Mucosa of stomach (tissue), 1 donor: ENCODE results near the gene INSYN2A.

Source experiments
- H3K27me3 ChIP-seq: one replicate; pipeline ENCODE4 v1.7.0; 2013; ENCODE audit warnings: mild to moderate bottlenecking, low read length; ENCODE audit not compliant: control insufficient read depth, insufficient read depth
- H3K36me3 ChIP-seq: one replicate; pipeline ENCODE4 v1.7.0; 2013; ENCODE audit warnings: low read length; ENCODE audit not compliant: control insufficient read depth, insufficient read depth
- H3K4me1 ChIP-seq: one replicate; pipeline ENCODE4 v1.7.0; 2013; ENCODE audit warnings: mild to moderate bottlenecking, low read length; ENCODE audit not compliant: control insufficient read depth, insufficient read depth
- H3K4me3 ChIP-seq: one replicate; pipeline ENCODE4 v1.7.0; 2013; ENCODE audit warnings: low read length
- H3K9ac ChIP-seq: one replicate; pipeline ENCODE4 v1.7.0; 2013; ENCODE audit warnings: mild to moderate bottlenecking, low read length, moderate library complexity
- H3K9me3 ChIP-seq: one replicate; pipeline ENCODE4 v1.7.0; 2013; ENCODE audit warnings: mild to moderate bottlenecking, low read length, moderate library complexity; ENCODE audit not compliant: control insufficient read depth
- donor health status: Pancreatic carcinoma.

Gene INSYN2A

DNA sequence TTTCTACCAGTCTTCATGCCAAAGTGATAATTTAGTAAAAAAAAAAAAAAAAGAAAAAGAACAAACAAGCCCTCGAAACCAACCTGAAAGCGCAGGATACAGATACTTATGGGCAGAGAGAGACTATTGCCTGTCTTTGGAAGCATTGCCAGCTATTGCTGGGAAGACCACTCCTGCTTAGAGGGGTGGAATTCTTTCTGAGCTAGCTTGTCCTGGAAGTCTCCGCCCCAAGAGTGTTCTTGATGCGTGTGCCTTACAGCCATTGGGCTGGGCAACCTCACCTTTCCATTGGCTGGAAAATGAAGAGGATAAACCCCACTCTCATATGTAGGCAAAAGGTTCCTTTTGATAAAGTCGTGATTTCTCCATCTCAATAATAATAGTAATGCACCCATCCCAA lies 19.9 kb upstream of the INSYN2A start:
- Histone ChIP-seq H3K4me3 (no peak overlapping the region), H3K27me3 (no peaks in the 10 kb centered on the region), H3K9me3 (no peaks in the 10 kb centered on the region), H3K36me3 (no peaks in the 10 kb centered on the region), H3K4me1 (no peaks in the 10 kb centered on the region), H3K9ac (no peak overlapping the region)

DNA sequence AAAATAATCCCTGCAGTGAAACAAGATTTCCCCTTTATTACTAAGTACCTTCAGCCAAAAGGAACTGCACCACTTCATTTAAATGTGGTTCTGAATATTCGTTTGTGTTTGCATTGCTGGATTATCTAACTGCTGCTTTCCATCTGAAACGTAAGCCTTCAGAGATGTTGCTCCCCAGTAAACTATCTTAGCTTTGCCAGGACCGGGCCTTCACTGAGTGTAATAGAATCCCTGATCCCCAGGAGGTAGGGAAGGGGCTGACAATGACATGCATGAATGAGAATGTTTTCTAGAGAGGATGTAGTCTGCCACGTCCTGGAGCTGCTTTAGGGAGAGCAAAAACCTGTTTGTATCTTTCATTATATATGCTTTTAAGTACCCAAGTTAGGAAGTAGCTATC lies 19.5 kb upstream of the INSYN2A start:
- no peaks in the 10 kb centered on the region for H3K27me3 ChIP-seq
- H3K9ac ChIP-seq, result no peak overlapping the region
- no peaks in the 10 kb centered on the region for H3K4me1 ChIP-seq
- no peaks in the 10 kb centered on the region for H3K9me3 ChIP-seq
- H3K4me3 ChIP-seq, result no peak overlapping the region
- no peaks in the 10 kb centered on the region for H3K36me3 ChIP-seq

DNA sequence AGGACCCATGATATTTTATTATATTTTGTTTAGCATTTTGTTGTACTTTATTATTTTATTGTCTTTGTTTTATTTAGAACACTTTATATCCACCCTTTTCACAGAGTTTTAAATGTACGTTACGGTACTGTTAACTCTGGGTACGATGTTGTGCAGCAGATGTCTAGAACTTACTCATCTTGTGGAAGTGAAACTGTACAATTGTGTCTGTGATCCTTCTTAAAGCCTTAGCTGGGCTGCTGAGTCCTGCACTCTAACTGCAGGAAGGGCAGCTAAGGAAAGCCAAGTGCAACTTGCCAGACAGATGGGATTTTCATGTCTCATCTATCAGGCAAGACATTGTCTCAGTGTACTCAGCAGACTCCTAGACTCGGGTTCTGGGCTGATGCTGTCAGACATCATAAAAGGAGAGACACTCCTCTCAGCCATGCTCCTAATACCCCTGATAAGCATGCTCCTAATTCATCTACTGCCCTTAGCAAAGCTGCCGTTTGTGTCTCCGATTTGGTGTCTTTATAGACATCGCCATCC lies 14.6 kb upstream of the INSYN2A start:
- H3K36me3 ChIP-seq, result no peaks in the 10 kb centered on the region
- H3K9me3 ChIP-seq, result no peaks in the 10 kb centered on the region
- H3K4me1 ChIP-seq, result no peaks in the 10 kb centered on the region
- H3K4me3 ChIP-seq, result no peak overlapping the region
- no peaks in the 10 kb centered on the region for H3K27me3 ChIP-seq
- H3K9ac ChIP-seq, result no peak overlapping the region

DNA sequence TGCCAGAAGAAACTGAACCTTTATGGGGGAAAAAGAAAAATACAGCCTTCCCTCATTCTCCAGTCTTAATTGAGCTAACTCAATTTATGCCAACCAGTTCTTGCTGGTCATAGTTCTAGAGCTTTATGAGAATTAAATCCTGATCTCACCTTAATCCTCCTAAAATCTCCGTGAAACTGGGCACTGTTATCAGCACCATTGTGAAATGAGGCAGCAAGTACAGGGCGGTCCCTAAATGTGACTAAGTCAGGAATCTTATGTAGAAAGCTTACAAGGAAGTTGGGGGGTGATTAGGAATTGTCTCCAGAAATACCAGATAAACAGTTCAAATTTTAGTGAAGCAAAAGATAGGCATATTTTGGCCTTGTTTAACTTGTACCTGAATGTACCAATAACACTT lies 10.7 kb upstream of the INSYN2A start:
- no peaks in the 10 kb centered on the region for H3K36me3 ChIP-seq
- H3K9ac ChIP-seq, result no peak overlapping the region
- no peaks in the 10 kb centered on the region for H3K4me1 ChIP-seq
- no peaks in the 10 kb centered on the region for H3K9me3 ChIP-seq
- no peak overlapping the region for H3K4me3 ChIP-seq
- H3K27me3 ChIP-seq, result no peaks in the 10 kb centered on the region

DNA sequence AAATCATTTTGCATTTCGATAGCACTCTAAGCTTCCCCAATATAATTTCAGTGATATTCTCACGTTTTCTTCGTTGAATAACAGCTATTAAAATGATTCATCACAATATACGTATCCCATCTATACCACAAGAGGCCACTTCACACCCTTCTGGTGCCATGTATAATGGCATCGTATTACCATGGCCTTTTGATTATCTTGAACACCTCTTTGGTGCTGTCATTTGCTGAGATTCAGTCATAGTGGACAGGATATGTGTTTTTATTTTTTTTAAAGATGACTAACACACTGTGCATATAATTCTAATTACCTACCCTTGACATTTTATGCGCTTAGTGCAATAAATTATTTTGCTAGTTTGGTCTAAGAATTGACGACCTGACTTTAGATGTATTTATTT lies 6.7 kb upstream of the INSYN2A start:
- no peaks in the 10 kb centered on the region for H3K36me3 ChIP-seq
- no peaks in the 10 kb centered on the region for H3K9me3 ChIP-seq

DNA sequence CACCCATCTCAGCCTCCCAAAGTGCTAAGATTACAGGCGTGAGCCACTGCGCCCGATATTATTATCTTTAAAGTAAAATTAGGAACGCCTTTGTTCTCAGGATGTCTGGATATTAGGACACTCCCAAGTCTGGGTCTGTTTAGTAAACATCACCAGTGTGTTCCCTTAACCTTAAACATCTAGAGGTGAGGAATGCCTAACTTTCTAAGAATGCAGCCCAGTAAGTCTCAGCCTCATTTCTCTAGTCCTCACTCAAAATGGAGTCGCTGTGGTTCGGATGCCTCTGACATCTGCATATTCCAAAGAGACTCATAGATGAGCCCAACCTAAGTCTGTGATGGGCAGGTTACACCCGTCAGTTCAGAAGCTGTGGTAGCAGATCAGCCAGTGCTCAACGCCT lies 4.3 kb upstream of the INSYN2A start:
- no peak overlapping the region for H3K4me3 ChIP-seq
- H3K9ac ChIP-seq, result no peak overlapping the region
- no peaks in the 10 kb centered on the region for H3K9me3 ChIP-seq
- no peaks in the 10 kb centered on the region for H3K4me1 ChIP-seq
- no peaks in the 10 kb centered on the region for H3K36me3 ChIP-seq
- peaks cover 3% of the 10 kb centered on the region for H3K27me3 ChIP-seq

More for the DNA sequence above, 6.7 kb upstream of the INSYN2A start:
- no peak overlapping the region for H3K9ac ChIP-seq
- H3K4me3 ChIP-seq, result no peak overlapping the region
- no peaks in the 10 kb centered on the region for H3K4me1 ChIP-seq
- no peaks in the 10 kb centered on the region for H3K27me3 ChIP-seq

DNA sequence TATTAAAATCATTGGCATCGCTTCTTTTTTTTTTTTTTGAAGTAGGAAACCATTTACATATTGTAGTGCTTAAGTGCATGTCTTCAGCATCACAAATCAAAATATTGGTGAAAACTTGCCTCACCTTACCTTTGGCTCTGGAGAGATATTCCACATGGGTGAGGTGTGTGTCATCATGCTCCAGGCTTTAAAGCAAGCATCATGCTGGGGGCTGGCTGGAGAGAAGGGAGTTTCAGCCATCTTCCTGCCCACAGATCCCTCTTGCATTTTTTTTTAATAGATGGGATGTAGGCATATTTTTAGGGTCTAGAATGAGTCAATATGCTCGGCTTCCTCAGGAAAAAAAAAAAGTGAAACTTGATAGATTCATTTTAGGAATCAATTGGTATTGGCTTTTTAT lies 2.3 kb upstream of the INSYN2A start:
- Histone ChIP-seq H3K4me3 (no peak overlapping the region), H3K27me3 (peaks cover 16% of the 10 kb centered on the region), H3K9ac (no peak overlapping the region), H3K36me3 (no peaks in the 10 kb centered on the region), H3K9me3 (no peaks in the 10 kb centered on the region), H3K4me1 (no peaks in the 10 kb centered on the region)

DNA sequence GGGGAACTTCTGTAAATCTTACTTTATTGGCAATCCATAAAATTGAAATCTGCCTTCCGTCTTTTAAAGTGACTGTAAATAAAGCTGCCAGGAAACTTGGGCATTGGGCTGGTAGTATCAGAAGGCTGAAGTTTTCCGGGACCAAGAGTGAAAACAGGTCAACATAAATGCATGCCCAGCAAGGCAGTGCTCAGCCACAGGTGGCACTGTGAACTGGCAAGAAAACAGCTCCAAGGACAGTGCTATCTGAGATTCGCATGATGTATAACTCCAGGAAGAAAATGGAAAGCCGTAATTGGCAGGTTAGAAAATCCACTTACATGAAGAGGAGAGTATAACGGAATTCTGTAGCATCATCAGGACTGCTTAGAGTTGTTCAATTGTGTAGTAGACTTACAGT lies 1.9 kb upstream of the INSYN2A start:
- H3K4me3 ChIP-seq, result no peak overlapping the region
- H3K9ac ChIP-seq, result no peak overlapping the region
- H3K36me3 ChIP-seq, result no peaks in the 10 kb centered on the region
- H3K27me3 ChIP-seq, result peaks cover 16% of the 10 kb centered on the region
- no peaks in the 10 kb centered on the region for H3K4me1 ChIP-seq
- no peaks in the 10 kb centered on the region for H3K9me3 ChIP-seq

DNA sequence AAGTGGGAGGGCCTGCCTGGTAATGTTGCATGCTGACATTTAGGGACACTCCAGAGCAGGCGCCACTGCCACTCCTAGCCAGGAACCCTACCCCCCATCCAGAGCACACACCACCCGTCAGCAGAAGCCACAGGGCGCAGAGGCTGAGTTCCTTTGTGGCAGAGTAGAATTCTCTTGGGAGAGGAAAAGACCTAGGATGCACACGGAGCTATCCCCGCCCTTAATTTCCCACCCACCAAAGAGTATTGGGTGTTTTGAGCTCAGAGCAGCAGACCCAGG lies 702 bp upstream of the INSYN2A start:
- Histone ChIP-seq H3K27me3 (peaks cover 16% of the 10 kb centered on the region), H3K9me3 (no peaks in the 10 kb centered on the region), H3K9ac (no peak overlapping the region), H3K4me1 (no peaks in the 10 kb centered on the region), H3K4me3 (no peak overlapping the region), H3K36me3 (no peaks in the 10 kb centered on the region)

DNA sequence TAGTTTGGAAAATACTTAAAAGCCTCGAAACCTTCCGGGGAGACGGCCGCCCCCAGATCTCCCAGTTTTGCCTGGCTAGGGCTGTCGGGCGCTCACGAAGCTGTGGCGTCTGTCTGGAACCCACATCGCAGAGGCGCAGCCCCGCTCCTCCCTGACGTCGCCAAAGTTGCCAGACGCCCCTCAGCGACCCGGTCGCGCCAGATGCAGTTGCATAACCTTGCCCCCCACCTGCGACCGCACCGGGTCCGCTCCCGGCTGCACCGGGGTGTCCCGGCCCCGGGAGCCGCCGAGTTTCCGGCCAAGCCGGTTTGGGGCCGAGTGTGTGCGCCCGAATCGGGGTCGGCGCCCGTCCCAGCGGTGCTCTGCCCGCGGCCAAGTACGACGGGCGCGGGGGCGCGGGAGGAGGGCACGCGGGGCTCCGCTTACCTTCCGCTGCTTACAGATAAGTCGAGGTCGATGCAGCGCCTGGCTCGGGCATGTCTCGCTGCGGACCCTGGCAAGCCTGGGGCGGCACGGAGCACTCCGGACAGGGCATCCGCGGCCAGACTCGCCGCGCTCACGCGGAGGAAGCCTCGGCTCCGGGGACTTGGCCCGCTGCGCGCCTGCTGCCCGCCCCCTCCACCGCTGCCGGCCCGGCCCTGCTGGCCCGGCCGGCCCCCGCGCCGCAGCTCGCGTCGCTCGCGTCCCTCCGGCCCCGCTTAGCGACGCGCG lies 665 bp downstream of the INSYN2A start:
- H3K36me3 ChIP-seq, result no peaks in the 10 kb centered on the region
- no peak overlapping the region for H3K9ac ChIP-seq
- no peaks in the 10 kb centered on the region for H3K4me1 ChIP-seq
- peaks cover 16% of the 10 kb centered on the region for H3K27me3 ChIP-seq
- H3K9me3 ChIP-seq, result no peaks in the 10 kb centered on the region
- no peak overlapping the region for H3K4me3 ChIP-seq

DNA sequence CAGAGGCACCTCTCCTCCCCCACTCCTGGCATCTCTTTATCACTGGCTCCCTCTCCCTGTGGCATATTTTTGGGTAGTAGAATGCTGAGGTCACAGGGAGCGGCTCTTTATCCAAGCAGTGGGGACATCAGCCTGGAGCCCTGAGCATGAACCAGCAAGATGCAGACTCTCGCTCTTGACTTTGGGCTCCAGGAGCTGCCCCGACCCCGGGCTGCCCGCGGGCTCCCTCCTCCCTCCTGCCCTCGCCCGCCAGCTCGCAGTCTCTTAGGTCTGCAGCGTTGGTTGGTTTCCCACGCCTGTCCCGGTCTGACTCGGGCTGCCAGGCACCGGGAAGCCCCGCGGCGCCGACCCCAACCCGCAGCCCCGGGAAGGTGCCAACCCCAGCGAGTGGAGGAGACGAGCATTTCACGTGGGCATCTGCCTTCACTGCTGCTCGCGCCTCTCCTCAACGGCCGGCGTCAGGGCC lies 1.3 kb downstream of the INSYN2A start:
- Histone ChIP-seq H3K9ac (no peak overlapping the region), H3K4me1 (no peaks in the 10 kb centered on the region), H3K27me3 (peaks cover 16% of the 10 kb centered on the region), H3K4me3 (no peak overlapping the region), H3K36me3 (no peaks in the 10 kb centered on the region), H3K9me3 (no peaks in the 10 kb centered on the region)

DNA sequence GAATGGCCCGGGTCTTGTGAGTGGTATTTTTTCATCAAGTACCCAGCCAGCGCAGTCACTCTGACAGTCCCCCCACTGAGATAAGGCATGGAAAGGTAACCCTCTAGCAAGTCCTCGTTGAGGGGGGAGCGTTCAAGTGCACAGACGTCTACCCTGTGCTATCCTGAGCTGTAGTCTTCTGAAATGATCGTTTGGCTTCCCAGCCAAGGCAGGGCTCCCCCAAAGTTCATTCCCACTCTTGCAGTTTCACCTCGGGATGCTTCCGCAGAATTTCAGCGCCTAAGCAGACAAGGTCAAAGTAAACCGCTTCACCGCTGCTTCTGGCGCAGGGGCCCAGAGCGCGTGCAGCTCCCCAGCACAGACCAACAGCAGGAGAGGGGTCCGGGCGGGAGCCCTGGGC lies 1.8 kb downstream of the INSYN2A start:
- no peaks in the 10 kb centered on the region for H3K4me1 ChIP-seq
- H3K36me3 ChIP-seq, result no peaks in the 10 kb centered on the region
- no peak overlapping the region for H3K9ac ChIP-seq
- no peaks in the 10 kb centered on the region for H3K9me3 ChIP-seq
- peaks cover 16% of the 10 kb centered on the region for H3K27me3 ChIP-seq
- no peak overlapping the region for H3K4me3 ChIP-seq

DNA sequence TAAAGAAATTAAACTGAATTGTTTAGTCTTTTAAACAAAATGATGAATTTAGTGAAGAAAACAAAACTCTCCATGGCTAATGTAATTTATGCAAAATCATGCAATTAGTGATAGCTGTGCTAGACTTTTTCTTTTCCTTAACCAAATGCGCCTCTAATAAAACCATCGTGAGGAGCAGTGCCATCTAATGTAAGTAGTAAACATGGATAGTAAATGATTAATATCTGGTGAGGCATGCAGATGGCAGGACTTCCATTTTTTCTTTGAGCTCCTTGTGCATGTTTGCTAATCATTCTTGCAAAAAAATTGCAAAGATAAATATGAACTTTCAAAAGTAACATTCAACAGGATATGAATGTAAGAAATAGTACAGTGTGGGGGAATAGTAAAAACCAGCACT lies 2.3 kb downstream of the INSYN2A start:
- no peak overlapping the region for H3K9ac ChIP-seq
- no peaks in the 10 kb centered on the region for H3K9me3 ChIP-seq
- no peak overlapping the region for H3K4me3 ChIP-seq
- H3K36me3 ChIP-seq, result no peaks in the 10 kb centered on the region
- H3K4me1 ChIP-seq, result no peaks in the 10 kb centered on the region
- peaks cover 16% of the 10 kb centered on the region for H3K27me3 ChIP-seq
